ENCODE results near the gene REXO1. TPM values are rescaled to one million over a fixed set of nuclear protein-coding genes. Genes with fewer than 3 reads are reported as not detected.

The REXO1 gene
- total RNA-seq, 1 experiment from 2014 or later, result 56.8 TPM

- Histone ChIP-seq H2BK120ac (ENCODE audit: low read depth, low read length, poor library complexity, severe bottlenecking) (no peak overlapping the region), H3K56ac (ENCODE audit: insufficient read length, low read depth, low read length) (no peak overlapping the region), H3T11ph (ENCODE audit: low read length) (no peak overlapping the region), H3K18ac (ENCODE audit: insufficient read length, low read depth, low read length) (no peak overlapping the region), H3K9me3 (ENCODE audit: control insufficient read depth, low read depth, low read length) (no peaks in the 10 kb centered on the region), H2BK5ac (ENCODE audit: insufficient read length, low read length) (no peak overlapping the region), H3K4me2 (ENCODE audit: insufficient read depth, insufficient read length, low read length) (no peak overlapping the region), H3K23ac (ENCODE audit: insufficient read length, low read depth, low read length) (no peak overlapping the region), H3K14ac (ENCODE audit: insufficient read depth, low read length) (no peak overlapping the region), H3K4ac (ENCODE audit: low read depth, low read length) (no peak overlapping the region), H4K20me1 (ENCODE audit: control insufficient read depth, insufficient read depth, insufficient read length) (peaks cover 5% of the 10 kb centered on the region), H2AFZ (ENCODE audit: low read length) (no peak overlapping the region), H3K79me2 (ENCODE audit: insufficient read depth, low read length) (peaks cover 17% of the 10 kb centered on the region; the same call in 1 of the 2 replicates), H4K5ac (ENCODE audit: insufficient read length, low read depth, low read length) (no peak overlapping the region), H4K8ac (replicated peaks; ENCODE audit: insufficient read length, low read depth, low read length) (no peak overlapping the region), H3K4me1 (ENCODE audit: insufficient read depth, low read length) (peaks cover 4% of the 10 kb centered on the region; the same call in 1 of the 2 replicates), H2AK5ac (ENCODE audit: insufficient read length, low read length) (no peak overlapping the region), H4K91ac (ENCODE audit: insufficient read length, low read depth, low read length) (no peak overlapping the region), H3K9ac (ENCODE audit: extremely low read depth, insufficient read length, low read length) (no peak overlapping the region), H3K23me2 (ENCODE audit: insufficient read length, low read depth, low read length, poor library complexity, severe bottlenecking) (peaks cover 7% of the 10 kb centered on the region), H3K27ac (ENCODE audit: insufficient read length, low read depth, low read length) (no peak overlapping the region), H2BK20ac (ENCODE audit: low read depth, low read length, poor library complexity, severe bottlenecking) (no peak overlapping the region), H2BK12ac (ENCODE audit: insufficient read length, low read depth, low read length) (no peak overlapping the region), H2BK15ac (ENCODE audit: low read depth, low read length) (no peak overlapping the region), H3K79me1 (ENCODE audit: insufficient read depth, low read depth, low read length, poor library complexity, severe bottlenecking) (peaks cover 7% of the 10 kb centered on the region), H3K27me3 (ENCODE audit: insufficient read depth, low read length) (no peaks in the 10 kb centered on the region)
- peaks cover 22 to 49% of the 10 kb centered on the region in 2 experiments for H3K4me1 Mint-ChIP-seq
- peak overlapping the region in 1 of 2 experiments; percentile 45; a peak in 1 of 5 replicates for H3K4me3 Mint-ChIP-seq
- H3K27me3 Mint-ChIP-seq (ENCODE audit: low read depth), result no peaks in the 10 kb centered on the region
- no peaks in the 10 kb centered on the region for H3K9me3 Mint-ChIP-seq
- H3K27ac Mint-ChIP-seq, result peak overlapping the region in 2 of 3 experiments; percentile 46 to 78; a peak in 2 of 7 replicates
- TF ChIP-seq, protein P1, sequence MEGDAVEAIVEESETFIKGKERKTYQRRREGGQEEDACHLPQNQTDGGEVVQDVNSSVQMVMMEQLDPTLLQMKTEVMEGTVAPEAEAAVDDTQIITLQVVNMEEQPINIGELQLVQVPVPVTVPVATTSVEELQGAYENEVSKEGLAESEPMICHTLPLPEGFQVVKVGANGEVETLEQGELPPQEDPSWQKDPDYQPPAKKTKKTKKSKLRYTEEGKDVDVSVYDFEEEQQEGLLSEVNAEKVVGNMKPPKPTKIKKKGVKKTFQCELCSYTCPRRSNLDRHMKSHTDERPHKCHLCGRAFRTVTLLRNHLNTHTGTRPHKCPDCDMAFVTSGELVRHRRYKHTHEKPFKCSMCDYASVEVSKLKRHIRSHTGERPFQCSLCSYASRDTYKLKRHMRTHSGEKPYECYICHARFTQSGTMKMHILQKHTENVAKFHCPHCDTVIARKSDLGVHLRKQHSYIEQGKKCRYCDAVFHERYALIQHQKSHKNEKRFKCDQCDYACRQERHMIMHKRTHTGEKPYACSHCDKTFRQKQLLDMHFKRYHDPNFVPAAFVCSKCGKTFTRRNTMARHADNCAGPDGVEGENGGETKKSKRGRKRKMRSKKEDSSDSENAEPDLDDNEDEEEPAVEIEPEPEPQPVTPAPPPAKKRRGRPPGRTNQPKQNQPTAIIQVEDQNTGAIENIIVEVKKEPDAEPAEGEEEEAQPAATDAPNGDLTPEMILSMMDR (conservative IDR thresholded peaks at IDR 0.05), result peak; percentile 55; the same call in 2 of the 3 replicates
- peaks cover 0 to 10% (median 3%) of the 10 kb centered on the region in 3 experiments; a peak in 5 of 7 replicates for H3K36me3 Mint-ChIP-seq (ENCODE audit: insufficient read depth in 1 of 3, low read depth in 3 of 3)
- no CpG with 5 or more reads among the region's 31 CpGs for WGBS (ENCODE audit: extremely low coverage, insufficient read length, low lambda C conversion rate)
- DNase-seq, result peak; percentile 63
These were observed 2.7 kb upstream of the REXO1 start for GRCh38 chr19:1850809-1851653.
